ENCODE results near the gene TMEM184B.

The TMEM184B gene

DNA sequence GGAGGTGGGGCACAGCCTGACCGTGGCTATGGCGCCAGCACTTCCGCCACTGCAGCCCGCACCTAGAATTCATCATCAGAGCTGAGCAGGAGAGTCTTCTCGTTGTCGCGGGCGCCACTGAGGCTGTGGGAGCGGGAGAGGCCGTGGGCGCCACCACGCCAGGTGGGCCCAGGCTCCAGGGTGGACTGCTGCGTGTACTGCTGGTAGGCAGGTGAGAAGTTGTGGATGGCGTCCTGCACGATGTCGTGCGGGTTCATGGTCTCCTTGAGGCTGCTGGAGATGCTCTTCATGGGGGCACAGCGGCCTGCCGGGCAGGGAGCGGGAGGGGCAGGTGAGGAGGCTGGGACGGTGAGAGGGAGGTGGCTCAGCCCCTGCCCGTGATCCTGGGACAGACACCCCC, 51.4 kb downstream of the TMEM184B start:
- no peak for DNase-seq

DNA sequence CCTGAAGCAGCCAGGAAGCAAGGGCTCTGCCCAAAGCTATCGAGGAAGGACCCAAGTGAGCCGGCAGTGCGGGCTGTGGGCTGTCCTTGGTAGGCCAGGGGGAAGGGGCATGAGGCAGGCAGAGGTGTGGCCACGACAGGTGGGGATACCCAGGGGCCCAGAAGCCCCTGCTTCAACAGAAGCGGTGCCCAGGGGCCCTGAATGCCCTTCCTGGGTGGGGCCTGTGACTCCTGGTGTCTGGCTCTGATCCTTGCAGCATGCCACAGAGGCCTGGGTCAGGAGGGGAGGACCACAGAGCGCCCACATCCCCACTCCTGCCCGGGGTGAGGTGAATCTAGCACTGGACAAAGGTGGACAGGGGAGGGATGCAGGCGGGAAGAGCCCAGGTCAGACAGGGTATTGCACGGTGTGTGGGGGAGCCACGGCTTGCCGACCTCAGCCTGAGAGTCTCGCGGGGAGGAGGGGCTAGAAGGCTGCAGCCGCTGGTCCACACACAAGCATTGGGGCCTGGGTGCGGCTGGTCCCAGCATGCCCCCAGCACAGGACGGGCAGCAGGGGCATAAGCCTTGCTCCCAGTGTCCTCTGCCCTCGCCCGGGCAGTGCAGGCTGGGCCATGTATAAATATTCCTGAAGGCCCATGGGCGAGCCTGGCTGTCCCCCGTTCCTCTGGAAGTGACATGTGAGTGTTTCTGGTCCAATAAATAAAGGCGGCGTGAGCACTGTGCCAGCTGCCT, 52.0 kb downstream of the TMEM184B start:
- DNase-seq: no peak

DNA sequence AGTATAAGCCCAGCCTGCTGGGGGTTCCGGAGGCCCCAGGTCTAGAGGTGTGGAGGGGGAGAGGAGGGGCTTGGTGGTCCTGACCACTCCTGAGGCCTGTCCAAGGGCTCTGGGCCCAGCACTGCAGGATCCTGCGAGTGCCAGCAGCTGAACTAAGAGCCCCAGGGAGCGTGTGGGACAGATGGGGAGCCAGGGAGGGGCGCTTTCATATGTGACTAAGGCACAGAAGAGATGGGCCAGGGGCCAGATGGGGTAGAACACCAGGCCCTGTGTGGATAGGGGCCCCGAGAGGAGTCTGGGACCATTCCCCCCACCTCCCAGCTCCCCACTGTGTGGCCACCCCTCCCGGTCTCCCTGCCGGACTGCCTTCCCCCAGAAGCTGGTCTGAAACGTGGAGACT, 52.6 kb downstream of the TMEM184B start:
- no peak for DNase-seq

DNA sequence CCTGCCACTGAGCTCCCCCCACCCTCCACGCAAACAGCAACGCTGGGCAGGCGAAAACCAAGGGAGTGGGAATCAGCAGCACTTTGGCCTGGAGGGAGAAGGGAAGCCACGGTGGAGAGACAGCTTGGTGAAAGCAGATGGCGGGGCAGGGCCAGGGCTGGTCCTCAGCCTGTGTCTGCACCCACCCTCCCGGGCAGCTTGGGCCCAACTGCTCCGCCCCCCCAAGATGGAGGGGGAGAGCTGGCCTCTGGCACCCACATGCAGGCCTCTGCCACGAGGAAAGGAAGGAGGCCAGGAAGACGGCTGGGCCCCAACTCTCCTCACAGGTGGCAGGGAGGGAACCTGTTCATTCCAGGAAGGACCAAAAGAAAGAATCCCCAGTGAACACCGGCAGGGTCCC, 53.2 kb downstream of the TMEM184B start:
- DNase-seq: no peak

DNA sequence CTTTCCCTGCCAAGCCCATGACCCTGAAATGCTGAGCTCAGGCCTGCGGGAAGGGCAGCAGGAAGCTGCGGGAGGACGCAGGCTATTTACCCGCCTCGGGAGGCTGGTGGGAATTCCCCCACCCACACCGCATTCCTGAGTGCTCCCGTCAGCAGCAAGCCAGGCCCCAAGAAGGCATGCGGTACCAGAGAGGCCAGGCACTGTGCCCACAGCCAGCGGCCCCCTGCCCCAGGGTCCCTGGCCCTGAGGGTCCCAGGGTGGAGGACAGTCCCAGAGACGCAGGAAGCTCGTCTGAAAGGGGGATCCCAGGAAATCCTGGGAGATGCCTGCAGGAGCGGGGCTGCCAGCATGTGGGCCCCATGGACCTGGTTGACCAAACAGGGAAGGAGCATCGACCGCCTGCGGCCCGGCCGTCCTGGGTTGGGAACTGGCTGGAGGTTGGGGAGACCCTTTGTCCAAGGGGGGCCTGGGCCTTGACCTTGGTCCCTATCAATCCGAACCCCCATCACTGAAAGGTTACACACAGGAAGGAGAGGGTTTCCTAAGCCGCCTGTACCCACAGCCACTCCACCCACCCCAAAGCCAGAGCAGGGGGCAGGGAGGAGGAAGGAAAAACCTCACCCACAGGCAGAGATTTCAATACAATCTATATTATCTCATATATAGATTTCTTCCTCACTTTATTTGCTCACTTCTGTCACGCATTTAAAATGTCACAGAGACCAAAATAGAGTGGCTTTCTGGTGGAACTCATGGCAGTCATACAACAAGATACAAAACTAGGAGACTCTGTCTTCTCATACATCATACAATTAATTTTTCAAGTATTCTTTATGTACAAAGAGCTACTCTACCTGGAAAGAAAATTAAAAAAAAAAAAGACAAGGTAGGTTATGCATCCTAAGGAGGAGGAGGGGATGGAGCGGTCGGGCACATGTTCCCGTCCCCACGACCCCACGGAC, 53.9 kb downstream of the TMEM184B start:
- no peak for DNase-seq

DNA sequence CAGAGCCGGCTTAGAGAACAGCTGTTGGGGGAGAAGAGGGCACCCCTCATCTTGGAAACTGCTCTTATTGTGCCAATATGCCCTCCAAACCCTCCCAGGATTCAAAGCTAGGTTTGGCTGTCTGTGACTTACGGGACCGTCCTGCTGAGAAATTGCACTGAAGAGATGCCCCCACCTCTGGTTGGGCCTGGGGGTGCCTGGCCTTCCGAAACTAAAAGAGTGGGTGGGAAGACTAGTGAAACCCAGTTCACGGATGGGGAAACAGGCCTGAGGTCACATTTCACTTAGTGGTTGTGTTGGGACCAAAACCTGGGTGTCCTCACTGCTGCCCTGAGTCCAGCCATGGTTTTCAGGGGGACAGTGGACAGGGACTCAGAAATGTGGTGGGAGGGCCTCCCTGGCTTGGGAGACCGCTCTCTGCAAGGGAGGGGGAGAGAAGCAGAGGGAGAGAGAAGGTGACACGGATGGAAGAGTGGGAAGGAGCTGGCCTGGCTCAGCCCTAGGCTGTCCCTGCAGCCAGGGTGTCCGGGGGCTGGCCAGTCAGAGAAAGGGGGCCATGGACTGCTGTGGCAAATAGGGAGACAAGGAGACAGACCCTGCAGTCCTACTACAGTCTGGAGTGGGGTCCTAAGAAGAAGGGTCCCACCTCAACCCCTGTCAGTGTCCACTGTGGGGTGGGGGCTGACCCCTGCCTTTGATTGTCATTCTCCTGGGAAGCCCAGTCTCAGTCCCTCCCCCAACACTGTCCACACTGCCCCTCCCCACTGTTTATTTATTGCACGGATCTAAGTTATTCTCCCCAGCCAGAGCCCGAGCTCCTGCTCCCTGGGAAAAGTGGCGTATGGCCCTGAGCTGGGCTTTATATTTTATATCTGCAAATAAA, 57.4 kb downstream of the TMEM184B start:
- no peak for DNase-seq

DNA sequence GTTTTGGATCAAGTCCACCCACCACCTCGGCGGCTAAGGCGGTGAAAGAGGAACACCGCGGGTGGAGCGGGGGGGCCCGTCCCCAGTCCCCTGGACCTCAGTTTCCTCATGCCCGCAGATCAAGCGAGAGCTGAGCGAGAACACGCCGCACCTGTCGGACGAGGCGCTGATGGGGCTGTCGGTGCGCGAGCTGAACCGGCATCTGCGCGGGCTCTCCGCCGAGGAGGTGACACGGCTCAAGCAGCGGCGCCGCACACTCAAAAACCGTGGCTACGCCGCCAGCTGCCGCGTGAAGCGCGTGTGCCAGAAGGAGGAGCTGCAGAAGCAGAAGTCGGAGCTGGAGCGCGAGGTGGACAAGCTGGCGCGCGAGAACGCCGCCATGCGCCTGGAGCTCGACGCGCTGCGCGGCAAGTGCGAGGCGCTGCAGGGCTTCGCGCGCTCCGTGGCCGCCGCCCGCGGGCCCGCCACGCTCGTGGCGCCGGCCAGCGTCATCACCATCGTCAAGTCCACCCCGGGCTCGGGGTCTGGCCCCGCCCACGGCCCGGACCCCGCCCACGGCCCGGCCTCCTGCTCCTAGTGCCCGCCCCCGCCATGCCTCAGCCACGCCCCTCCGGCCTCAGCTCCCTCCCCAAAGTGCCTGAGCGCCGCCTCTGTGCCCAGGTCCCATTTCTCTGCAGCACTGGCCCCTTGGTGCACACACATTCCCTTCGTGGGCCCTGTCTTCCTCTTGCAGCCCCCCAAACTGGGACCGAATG, 58.3 kb downstream of the TMEM184B start:
- no peak for DNase-seq

DNA sequence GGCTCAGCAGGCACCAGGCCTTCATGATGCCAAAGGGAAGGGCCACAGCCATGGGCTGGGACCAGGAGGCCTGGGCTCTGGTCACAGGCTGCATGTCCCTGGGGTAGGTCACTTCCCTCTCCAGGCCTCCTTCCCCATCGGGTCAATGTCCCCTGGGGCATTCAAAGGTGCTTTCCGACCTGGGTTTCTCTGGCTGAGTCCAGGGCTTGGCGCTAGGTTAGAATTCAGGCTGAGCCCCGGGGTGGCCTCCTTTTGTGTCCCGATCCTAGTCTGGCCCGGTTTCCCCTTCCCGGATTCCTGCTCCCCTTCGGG, 58.9 kb downstream of the TMEM184B start:
- DNase-seq: no peak

DNA sequence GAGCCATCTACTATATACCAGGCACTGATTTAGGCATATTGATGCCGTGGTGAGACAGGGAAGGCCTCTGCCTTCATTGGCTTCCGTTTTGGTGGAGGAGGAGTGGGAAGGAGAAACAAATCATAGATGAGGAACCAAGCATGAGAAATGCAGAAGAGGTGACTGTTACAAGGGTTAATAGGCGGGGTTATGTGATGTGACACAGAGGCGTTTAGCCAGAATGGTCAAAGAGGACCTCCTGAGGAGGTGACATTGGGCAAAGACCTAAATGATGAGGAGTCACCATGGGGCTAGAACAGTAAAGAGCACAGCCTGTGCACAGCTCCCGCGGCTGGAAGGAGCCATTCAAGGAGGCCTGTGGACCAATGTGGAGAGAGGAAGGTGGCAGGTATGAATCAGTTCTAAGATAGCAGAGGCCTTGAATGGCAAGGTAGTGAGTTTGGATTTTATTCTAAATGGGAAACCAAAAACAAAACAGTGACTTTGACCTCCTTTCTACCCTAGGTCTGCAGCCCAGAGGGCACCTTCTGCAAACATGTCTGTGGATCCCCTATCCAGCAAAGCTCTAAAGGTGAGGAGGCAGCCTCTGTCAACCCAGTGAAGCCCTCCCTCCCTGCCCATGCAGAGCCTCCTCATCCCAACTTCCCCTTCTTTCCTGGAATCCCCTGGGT, 59.4 kb downstream of the TMEM184B start:
- DNase-seq: no peak

DNA sequence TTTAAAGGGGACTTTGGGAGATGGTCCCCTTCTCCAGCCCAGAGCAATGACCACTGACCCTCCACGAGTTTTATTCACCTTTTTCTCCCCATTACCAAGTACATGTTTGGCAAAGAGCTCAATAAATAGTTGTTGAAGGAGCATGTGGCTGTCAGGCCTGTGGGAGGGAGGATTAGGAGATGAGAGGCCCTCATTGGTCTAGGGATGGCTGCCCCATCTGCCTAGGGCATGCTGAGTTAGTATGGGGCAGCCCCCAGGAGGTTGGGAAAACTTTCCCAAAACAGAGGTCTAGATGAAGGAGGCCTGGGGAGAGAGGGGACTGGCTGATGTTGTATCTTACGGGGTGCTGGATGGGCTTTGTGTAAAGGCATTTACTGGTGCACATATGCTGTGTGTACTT, 60.4 kb downstream of the TMEM184B start:
- DNase-seq: no peak

DNA sequence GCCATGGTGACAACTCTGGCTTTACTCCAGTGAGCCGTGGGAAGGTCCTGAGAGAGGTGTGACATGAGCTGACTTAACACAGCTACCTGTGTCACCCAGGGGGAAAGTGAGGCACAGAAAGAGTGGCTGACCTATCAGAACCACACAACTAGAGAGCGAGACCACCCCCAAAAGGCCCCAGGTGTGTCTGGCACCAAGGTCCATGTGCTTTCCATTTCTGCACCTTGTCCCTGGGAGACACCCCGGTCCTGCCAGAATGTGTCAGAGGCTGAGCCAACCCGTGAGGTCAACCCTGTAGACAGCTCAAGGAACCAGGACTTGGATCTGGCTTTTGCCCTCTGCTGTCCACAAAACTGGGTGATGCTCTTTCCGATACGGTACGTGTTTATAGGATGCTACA, 61.3 kb downstream of the TMEM184B start:
- no peak for DNase-seq

DNA sequence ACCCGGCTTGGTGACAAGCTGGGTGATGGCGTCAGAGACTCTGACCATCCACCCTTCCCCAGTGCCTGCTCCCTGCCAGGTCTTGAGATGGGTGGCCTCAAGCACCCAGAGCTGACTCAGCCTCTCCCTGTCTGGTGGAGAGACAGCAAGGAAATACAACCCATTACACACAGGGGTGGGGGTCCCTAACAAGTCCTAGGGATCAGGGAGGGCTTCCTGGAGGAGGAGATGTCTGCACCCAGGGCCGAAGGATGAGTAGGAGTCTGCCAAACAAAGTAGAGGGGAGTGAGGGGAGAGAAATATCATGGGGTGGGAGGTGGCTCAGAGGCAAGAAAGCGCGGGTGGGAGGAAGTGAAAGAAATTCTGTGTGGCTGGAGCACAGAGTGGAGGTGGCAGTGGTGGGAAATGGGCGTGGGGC, 64.2 kb downstream of the TMEM184B start:
- no peak for DNase-seq

DNA sequence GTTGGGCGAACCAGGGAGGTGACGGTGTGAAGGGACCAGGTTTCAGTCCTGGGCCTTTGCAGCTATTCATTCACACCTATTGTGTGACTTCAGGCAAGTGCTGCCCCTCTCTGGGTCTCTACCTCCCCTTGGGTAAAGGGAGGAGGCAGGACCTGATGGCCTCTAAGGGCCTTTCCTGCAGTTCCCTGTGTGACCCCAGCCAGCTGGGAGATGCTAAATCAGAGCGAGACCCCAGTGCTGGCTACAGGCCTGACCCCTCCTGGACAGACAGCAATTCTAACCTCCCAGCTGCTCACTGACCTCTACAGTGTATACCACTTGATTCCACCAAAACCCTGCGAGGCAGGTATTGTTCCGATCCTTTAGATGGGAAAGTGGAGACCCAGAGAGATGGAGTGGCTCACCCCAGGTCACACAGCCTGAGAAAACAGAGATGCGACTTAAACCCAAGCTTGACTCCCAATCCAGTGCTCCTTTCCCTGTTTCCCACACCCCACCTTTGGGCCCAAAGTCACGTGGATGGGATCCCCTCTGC, 64.8 kb downstream of the TMEM184B start:
- DNase-seq: no peak

DNA sequence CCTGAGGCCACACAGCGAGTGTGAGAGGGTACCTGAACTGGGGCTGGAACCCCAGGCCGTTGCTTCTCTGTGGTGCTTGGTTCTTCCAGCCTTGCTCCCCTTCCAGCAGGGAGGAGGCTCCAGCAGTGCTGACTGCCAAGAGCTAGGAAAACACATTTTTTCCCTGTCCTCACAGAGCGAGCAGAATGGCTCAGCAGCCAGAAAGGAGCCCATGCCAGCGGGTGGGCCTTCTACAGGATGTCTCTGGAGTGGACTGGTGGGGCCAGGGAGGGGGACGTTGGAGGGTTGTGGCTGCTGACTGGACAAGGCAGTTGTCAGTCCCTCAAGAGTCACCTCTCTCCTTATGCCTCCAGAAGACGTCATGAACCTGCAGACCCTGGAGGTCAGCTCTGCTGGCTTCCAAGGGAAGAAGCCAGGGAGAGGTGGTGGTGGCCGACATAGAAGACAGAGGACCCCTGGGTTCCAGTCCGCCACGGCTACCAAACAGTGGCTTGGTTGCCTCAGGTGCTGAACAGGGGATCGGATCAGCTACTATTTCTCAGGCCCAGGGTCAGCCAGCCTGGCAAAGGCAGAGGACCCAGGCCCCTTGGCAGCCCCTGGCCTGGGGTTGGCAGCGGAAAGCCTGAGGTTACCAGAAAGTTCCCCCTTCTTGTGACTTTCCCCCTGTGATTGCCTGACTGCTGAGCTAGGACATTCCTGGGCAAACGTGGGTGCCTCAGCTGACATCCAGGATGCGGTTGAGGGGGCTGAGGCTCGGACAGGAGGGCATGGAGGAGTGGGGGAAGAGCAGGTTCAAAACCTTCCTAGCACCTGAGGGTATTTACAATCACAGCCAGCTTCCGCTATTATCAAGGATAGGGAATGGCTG, 67.3 kb downstream of the TMEM184B start:
- no peak for DNase-seq

DNA sequence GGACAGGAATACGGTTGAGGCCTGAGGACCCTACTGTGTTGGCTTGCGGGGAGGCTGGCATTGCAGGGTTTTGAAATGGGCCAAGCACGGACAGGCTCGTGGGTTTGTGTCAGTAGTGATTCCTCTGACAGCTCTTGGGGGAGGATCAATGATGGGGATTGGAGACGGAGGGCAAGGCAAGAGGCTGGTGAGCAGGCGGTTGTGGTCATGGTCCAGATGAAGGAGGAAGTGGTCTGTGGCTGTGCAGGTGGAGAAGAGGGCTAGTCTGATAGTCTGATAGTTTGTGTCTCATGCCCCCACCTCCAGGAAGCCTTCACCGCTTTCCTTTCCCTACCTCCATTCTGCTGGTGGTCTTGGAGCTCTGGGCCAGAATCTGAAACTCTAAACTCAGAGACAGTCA, 68.0 kb downstream of the TMEM184B start:
- no peak for DNase-seq

DNA sequence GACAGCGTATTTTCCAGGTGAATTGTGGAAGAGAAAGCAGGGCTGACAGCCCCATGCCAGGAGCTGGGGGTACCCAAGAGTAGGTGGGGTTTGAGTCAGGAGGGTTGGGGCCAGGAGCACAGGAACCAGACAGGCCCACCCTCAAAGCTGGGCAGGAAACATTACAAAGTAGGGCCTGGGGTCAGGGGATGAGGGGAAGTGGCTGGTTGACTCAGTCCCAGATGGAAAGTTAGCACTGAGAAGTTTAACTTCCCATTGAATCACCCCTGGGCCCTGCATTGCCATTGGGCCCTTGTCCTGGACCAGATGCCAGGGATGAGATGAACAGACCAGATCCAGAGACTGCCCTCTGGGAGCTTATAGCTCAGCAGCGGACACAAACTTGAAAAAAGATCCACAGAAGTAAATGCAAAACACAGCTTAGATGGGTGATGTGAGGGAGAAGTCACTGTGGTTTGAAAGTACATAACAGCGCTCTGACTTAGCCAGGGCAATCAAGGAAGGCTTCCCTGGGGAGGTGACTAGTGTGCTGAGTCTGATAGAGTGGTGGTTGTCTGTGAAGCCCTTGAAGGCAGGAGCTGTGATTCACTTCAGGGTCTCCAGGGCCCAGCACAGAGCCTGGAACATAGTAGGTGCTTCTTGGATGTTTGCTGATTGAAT, 68.8 kb downstream of the TMEM184B start:
- DNase-seq: no peak

DNA sequence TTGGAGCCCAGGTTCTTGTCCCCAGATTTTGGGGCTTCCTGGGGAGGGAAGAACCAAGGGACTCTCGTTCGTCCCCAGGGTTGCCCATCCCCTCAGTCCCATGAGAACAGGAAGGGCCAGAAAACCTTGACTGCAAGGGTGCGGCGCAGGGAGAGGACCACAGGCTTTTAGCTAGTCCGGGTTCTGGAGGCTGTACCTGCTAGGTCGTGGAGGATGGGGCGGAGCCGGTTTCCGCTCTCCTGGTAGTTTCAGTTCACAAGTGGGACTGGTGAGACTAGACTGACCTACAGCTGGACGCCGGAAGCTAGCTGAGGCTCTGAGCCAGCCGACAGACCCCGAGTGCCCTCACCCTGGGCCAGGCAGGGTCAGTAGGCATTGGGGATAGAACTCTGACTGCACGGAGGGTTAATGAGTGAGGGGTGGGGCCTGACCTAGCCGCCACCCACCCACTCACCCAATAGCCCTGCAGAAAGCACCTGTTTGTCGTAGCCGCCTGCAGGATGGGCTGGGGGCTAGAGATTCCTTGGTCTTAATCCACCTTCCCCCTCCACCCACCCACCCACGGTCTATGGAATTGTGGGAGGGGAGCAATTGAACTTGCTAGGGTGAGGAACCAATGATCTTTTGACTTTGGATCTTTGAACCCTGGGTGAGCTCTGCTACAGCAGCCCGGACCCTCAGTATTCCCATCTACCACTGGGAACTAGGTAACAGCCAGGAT, 69.6 kb downstream of the TMEM184B start:
- no peak for DNase-seq

DNA sequence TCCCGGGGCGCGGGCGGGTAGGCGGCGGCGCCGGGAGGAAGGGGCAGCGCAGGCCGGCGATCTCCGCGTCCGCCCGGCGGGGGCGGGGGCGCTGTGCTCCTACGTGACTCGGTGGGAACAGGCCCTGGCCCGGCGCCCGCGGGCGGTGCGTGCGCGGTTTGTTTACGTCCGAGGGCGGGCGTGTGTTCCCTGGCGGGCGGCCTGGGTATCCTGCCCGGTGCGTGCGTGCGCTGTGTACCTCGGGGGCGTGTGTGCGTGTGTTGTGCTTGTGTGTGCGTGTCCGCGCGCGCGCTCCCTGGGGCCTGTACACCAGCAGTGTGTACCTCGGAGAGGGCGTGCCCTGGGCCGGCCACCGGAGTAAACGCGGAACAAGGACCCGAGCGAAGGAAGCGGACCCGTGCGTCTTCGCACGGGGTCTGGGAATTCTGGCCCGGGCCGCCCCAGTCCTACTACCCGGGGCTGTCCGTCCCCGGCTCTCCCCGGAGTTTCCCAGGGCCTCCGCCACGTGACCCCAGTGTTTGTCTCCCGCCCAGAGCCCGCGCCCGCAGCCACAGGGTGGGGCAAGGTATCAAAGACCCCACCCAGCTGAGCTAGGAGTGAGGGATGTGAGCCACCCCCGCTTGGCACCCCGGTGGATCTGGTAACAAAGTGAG, 70.2 kb downstream of the TMEM184B start:
- DNase-seq: no peak

Measured in GDM1 (cell line).